ENCODE measurements around the gene DTYMK. TPM values are rescaled to one million over a fixed set of nuclear protein-coding genes. Genes with fewer than 3 reads are reported as not detected.
A peak's percentile ranks its signal among the peaks of the same experiment; 100 is the strongest.

The DTYMK gene
- total and polyA plus RNA-seq, 2 donors (not counting 3 experiments of a cell fraction or from before 2014, with no cell fraction given): 67.0 to 104 TPM

GRCh38 chr2:241701399-241702154 lies 15.0 kb upstream of the DTYMK start, which contains the start of gene ING5:
ING5 (plus strand) TSS chr2:241702039; CDS start chr2:241702066, 27 bp downstream.
- CTCF ChIA-PET: interaction anchor here (0.7 to 4.8 kb wide), 8 partner anchors 11 to 177 kb away, joined by 3 to 41 read pairs (median 4); partner anchors contain the start of genes D2HGDH and DTYMK
- peaks cover 6% of the 10 kb centered on the region for H3K4me1 ChIP-seq (ENCODE audit: control insufficient read depth, extremely low read depth, insufficient read depth, low read length)
- H3K9ac ChIP-seq (replicated peaks; ENCODE audit: extremely low read depth, insufficient read depth, low read length): peak within 1 kb of the TSS; percentile 81
- peak; percentile 84 for TF ChIP-seq POLR2A (IDR thresholded peaks at IDR 0.05; ENCODE audit: low read depth, low read length)
- no peak for TF ChIP-seq EZH2 (IDR thresholded peaks at IDR 0.05; ENCODE audit: borderline replicate concordance, low read depth, low read length, severe bottlenecking)
- TF ChIP-seq POLR2AphosphoS5 (IDR thresholded peaks at IDR 0.05; ENCODE audit: insufficient read depth, low read depth, low read length): peak; percentile 88
- no peak for TF ChIP-seq JUN (IDR thresholded peaks at IDR 0.05; ENCODE audit: borderline replicate concordance, insufficient read depth, insufficient read length, low read depth)
- peak; percentile 63 for TF ChIP-seq MAX (IDR thresholded peaks at IDR 0.05; ENCODE audit: insufficient read depth, insufficient read length)
- peak; percentile 66 for TF ChIP-seq MYC (IDR thresholded peaks at IDR 0.05; ENCODE audit: low read depth, low read length)
- dilution Hi-C loops (cut with MboI; ENCODE audit: extremely low pct_ligation_motif_present, low sequenced_read_pairs) (no loop called here), intact Hi-C loops (cut with micrococcal nuclease) (loop anchor here (1.0 to 5.0 kb wide), 6 partner anchors 15 to 384 kb away; partner anchors contain the start of genes ATG4B, D2HGDH, DTYMK and FARP2)
- no peaks in the 10 kb centered on the region for H3K27me3 ChIP-seq (ENCODE audit: control insufficient read depth in 2 of 2, insufficient read depth in 2 of 2, low read length in 2 of 2)
- H4K20me1 ChIP-seq (replicated peaks; ENCODE audit: control insufficient read depth, extremely low read depth, insufficient read depth, low read length): no peaks in the 10 kb centered on the region
- H3K79me2 ChIP-seq (ENCODE audit: control insufficient read depth, insufficient read depth, low read length): peaks cover 10% of the 10 kb centered on the region
- H3K4me2 ChIP-seq (ENCODE audit: insufficient read depth, low read length): peak within 1 kb of the TSS; percentile 83
- POLR2A ChIA-PET: interaction anchor here (1.1 kb wide), 1 partner anchor 15 kb away, joined by 6 read pairs; the partner anchor contains the start of gene DTYMK
- H3K36me3 ChIP-seq (ENCODE audit: control insufficient read depth in 2 of 2, extremely low read depth in 1 of 2, insufficient read depth in 2 of 2, low read length in 2 of 2): peaks cover under 1 to 4% of the 10 kb centered on the region in 2 experiments
- peak within 1 kb of the TSS; percentile 44 for H2AFZ ChIP-seq (ENCODE audit: low read depth, low read length)
- TSS peak; percentile 92 for BruUV-seq (replicated peaks)
- no peaks in the 10 kb centered on the region for H3K9me1 ChIP-seq (replicated peaks; ENCODE audit: control insufficient read depth, extremely low read depth, insufficient read depth, low read length)
- peak within 1 kb of the TSS; percentile 49 to 75 (median 64) for H3K4me3 ChIP-seq (replicated peaks in 1 of 3; ENCODE audit: insufficient read depth in 1 of 3, low read depth in 1 of 3, low read length in 3 of 3)
- H3K9me3 ChIP-seq (replicated peaks; ENCODE audit: control insufficient read depth, insufficient read depth, low read length): no peaks in the 10 kb centered on the region
- peak; percentile 73 for FAIRE-seq
- peak within 1 kb of the TSS; percentile 68 for H3K27ac ChIP-seq (ENCODE audit: insufficient read depth, low read depth, low read length)
- peak; percentile 92 for DNase-seq (ENCODE audit: low read depth, low spot score)
